Neural cell (in vitro differentiated cells): ENCODE results near the gene H19. TPM values are rescaled to one million over a fixed set of nuclear protein-coding genes. Genes with fewer than 3 reads are reported as not detected.

ENCODE experiments used
- H2AFZ ChIP-seq: fragments of 200-600, 300-800 bp; sonication (generic), shearing (Covaris generic); 2 replicates; pipeline ENCODE4 v1.6.0; 2014; ENCODE audit warnings: low read depth, mild to moderate bottlenecking, antibody characterized with exemption, low read length, moderate library complexity
- H3F3A ChIP-seq: fragments of 200-600 bp; shearing (Covaris generic); 2 replicates; pipeline ENCODE4 v1.6.1; 2016; ENCODE audit warnings: mild to moderate bottlenecking, moderate library complexity, mixed read lengths, antibody characterized with exemption, low read length; ENCODE audit not compliant: insufficient read depth, poor library complexity, severe bottlenecking
- H3K27ac ChIP-seq: fragments of 200-600, 300-800 bp; sonication (generic), shearing (Covaris generic); 2 replicates; pipeline ENCODE4 v1.5.1; 2014; ENCODE audit warnings: mild to moderate bottlenecking, low read length, moderate library complexity
- H3K27me3 ChIP-seq: fragments of 300-800, 200-600 bp; sonication (generic), shearing (Covaris generic); 2 replicates; pipeline ENCODE4 v1.6.0; 2014; ENCODE audit warnings: mild to moderate bottlenecking, low read depth, low read length, moderate library complexity; ENCODE audit not compliant: insufficient read depth
- H3K36me3 ChIP-seq: fragments of 300-800, 200-600 bp; sonication (generic), shearing (Covaris generic); 2 replicates; pipeline ENCODE4 v1.5.1; 2014; ENCODE audit warnings: mild to moderate bottlenecking, antibody characterized with exemption, low read length, moderate library complexity; ENCODE audit not compliant: insufficient read depth
- H3K4me2 ChIP-seq: fragments of 300-800, 200-600 bp; sonication (generic), shearing (Covaris generic); 2 replicates; pipeline ENCODE4 v1.6.0; 2014; ENCODE audit warnings: mild to moderate bottlenecking, low read length
- H3K4me3 ChIP-seq: fragments of 300-800, 200-600 bp; sonication (generic), shearing (Covaris generic); 2 replicates; pipeline ENCODE4 v1.5.1; 2014; ENCODE audit warnings: mild to moderate bottlenecking, low read length, moderate library complexity
- H3K79me2 ChIP-seq: fragments of 200-600 bp; shearing (Covaris generic); replicated peaks from 2 replicates; pipeline ENCODE4 v1.6.0; 2014; ENCODE audit warnings: mild to moderate bottlenecking, low read length, moderate library complexity; ENCODE audit not compliant: insufficient read depth
- H3K9ac ChIP-seq: fragments of 300-800, 200-600 bp; sonication (generic), shearing (Covaris generic); 2 replicates; pipeline ENCODE4 v1.6.1; 2016; ENCODE audit warnings: mild to moderate bottlenecking, low read length, mixed read lengths
- H3K9me2 ChIP-seq: fragments of 200-600 bp; shearing (Covaris generic); 2 replicates; pipeline ENCODE4 v1.6.1; 2016; ENCODE audit warnings: mild to moderate bottlenecking, low read length, mixed read lengths; ENCODE audit not compliant: insufficient read depth
- H3K9me3 ChIP-seq: fragments of 200-600, 300-800 bp; sonication (generic), shearing (Covaris generic); 2 replicates; pipeline ENCODE4 v1.6.1; 2016; ENCODE audit warnings: mild to moderate bottlenecking, mixed run types, low read length, moderate library complexity, mixed read lengths
- H4K20me1 ChIP-seq: fragments of 200-600 bp; shearing (Covaris generic); 2 replicates; pipeline ENCODE4 v1.6.1; 2016; ENCODE audit warnings: mild to moderate bottlenecking, mixed run types; ENCODE audit not compliant: insufficient read depth
- CTCF ChIP-seq: fragments of 450-650 bp; IDR thresholded peaks from 2 replicates; pipeline ENCODE4 v1.5.1; 2014; ENCODE audit warnings: antibody characterized with exemption, mild to moderate bottlenecking, moderate library complexity; ENCODE audit not compliant: poor library complexity, severe bottlenecking
- EP300 ChIP-seq: fragments of 450-650 bp; conservative IDR thresholded peaks from 2 replicates; pipeline ENCODE4 v1.6.1; 2014; ENCODE audit warnings: antibody characterized with exemption, mild to moderate bottlenecking, moderate library complexity; ENCODE audit not compliant: poor library complexity, severe bottlenecking
- EZH2 ChIP-seq: fragments of 200-600, 300-800 bp; shearing (Covaris generic), sonication (generic); IDR thresholded peaks from 2 replicates; pipeline ENCODE4 v1.6.1; 2014; ENCODE audit warnings: antibody characterized with exemption, low read length, borderline replicate concordance, mild to moderate bottlenecking; ENCODE audit not compliant: insufficient read depth, poor library complexity, severe bottlenecking
- MXI1 ChIP-seq: fragments of 450-650 bp; conservative IDR thresholded peaks from 2 replicates; pipeline ENCODE4 v1.6.1; 2014; ENCODE audit warnings: antibody characterized with exemption, mild to moderate bottlenecking; ENCODE audit not compliant: poor library complexity, severe bottlenecking
- POLR2AphosphoS5 ChIP-seq: IDR thresholded peaks from 2 replicates; pipeline ENCODE4 v1.6.1; 2012
- RAD21 ChIP-seq: fragments of 450-650 bp; conservative IDR thresholded peaks from 2 replicates; pipeline ENCODE4 v1.6.1; 2014; ENCODE audit warnings: antibody characterized with exemption, mild to moderate bottlenecking, moderate library complexity
- SMC3 ChIP-seq: fragments of 450-650 bp; conservative IDR thresholded peaks from 2 replicates; pipeline ENCODE4 v1.6.1; 2014; ENCODE audit warnings: antibody characterized with exemption, mild to moderate bottlenecking, moderate library complexity; ENCODE audit not compliant: poor library complexity
- TAF1 ChIP-seq: IDR thresholded peaks from 2 replicates; pipeline ENCODE4 v1.6.1; 2012; ENCODE audit warnings: low read depth
- polyA minus RNA-seq: library from RNA; depleted of rRNA, polyadenylated mRNA; stranded (reverse); fragments of >200 nt; gene quantifications from 2 replicates; pipeline ENCODE4 v1.2.3, GENCODE V29; 2014
- polyA plus RNA-seq: library from polyadenylated mRNA; depleted of rRNA; stranded (reverse); fragments of >200 nt; gene quantifications from 2 replicates; pipeline ENCODE4 v1.2.3, GENCODE V29; 2014
- TF ChIP-seq, protein P1 (sequence below): IDR thresholded peaks from 2 replicates; pipeline ENCODE4 v1.6.1; 2012; ENCODE audit warnings: borderline replicate concordance

Gene H19
- not detected in 2 replicates for polyA plus RNA-seq
- polyA minus RNA-seq = not detected in 2 replicates

DNA sequence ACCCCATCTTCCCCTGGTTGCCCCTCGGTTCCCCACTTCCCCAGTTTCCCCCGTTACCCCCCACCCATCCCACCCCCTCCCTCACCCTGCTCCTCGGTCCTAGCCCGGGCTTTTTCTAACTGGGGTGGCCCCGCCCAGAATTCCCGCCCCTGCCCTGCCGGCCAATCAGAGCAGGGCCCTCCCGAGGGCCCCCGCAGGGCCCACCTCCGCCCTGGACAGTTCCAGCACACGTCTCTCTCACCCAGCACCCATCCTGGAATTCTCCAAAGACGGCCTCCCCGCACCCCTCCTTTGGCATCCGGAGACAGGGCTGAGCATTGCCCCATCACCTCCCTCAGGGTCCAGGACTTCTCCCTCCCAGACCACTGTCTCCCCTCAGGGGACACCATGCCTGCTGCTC, at the start of gene H19:
TSS of gene H19 (minus strand) at position 88 of the 400 bp plus-strand sequence.
- no peaks in the 10 kb centered on the region for H3K36me3 ChIP-seq
- no peaks in the 10 kb centered on the region for H3K9me2 ChIP-seq
- no peaks in the 10 kb centered on the region for H3F3A ChIP-seq
- H3K27ac ChIP-seq = no peak within 1 kb of the TSS
- TF ChIP-seq CTCF (no peak), POLR2AphosphoS5 (no peak), TAF1 (no peak), SMC3 (no peak), MXI1 (no peak), EP300 (no peak), RAD21 (no peak), EZH2 (no peak)
- TF ChIP-seq, protein P1, sequence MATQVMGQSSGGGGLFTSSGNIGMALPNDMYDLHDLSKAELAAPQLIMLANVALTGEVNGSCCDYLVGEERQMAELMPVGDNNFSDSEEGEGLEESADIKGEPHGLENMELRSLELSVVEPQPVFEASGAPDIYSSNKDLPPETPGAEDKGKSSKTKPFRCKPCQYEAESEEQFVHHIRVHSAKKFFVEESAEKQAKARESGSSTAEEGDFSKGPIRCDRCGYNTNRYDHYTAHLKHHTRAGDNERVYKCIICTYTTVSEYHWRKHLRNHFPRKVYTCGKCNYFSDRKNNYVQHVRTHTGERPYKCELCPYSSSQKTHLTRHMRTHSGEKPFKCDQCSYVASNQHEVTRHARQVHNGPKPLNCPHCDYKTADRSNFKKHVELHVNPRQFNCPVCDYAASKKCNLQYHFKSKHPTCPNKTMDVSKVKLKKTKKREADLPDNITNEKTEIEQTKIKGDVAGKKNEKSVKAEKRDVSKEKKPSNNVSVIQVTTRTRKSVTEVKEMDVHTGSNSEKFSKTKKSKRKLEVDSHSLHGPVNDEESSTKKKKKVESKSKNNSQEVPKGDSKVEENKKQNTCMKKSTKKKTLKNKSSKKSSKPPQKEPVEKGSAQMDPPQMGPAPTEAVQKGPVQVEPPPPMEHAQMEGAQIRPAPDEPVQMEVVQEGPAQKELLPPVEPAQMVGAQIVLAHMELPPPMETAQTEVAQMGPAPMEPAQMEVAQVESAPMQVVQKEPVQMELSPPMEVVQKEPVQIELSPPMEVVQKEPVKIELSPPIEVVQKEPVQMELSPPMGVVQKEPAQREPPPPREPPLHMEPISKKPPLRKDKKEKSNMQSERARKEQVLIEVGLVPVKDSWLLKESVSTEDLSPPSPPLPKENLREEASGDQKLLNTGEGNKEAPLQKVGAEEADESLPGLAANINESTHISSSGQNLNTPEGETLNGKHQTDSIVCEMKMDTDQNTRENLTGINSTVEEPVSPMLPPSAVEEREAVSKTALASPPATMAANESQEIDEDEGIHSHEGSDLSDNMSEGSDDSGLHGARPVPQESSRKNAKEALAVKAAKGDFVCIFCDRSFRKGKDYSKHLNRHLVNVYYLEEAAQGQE = no peak
- no peak within 1 kb of the TSS for H3K4me3 ChIP-seq
- no peak within 1 kb of the TSS for H3K9ac ChIP-seq
- H2AFZ ChIP-seq = no peak within 1 kb of the TSS
- H3K27me3 ChIP-seq = no peaks in the 10 kb centered on the region
- no peaks in the 10 kb centered on the region for H3K79me2 ChIP-seq
- H4K20me1 ChIP-seq = no peaks in the 10 kb centered on the region
- no peak within 1 kb of the TSS for H3K4me2 ChIP-seq
- no peaks in the 10 kb centered on the region for H3K9me3 ChIP-seq

DNA sequence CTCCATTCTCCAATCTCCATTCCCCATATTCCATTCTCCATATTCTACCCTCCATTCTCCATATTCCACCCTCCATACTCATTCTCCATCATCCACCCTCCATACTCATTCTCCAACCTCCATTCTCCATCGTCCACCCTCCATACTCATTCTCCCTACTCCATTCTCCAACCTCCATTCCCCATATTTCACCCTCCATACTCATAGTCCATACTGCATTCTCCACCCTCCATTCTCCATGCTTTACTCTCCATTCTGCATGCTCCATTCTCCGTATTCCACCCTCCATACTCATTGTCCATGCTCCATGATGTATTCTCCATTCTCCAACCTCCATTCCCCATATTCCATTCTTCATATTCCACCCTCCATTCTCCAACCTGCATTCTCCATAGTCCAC, 44.3 kb upstream of the H19 start:
- no peak for TF ChIP-seq POLR2AphosphoS5
- no peak for TF ChIP-seq EP300
- no peak for TF ChIP-seq MXI1
- no peak for TF ChIP-seq CTCF
- no peak for TF ChIP-seq TAF1
- TF ChIP-seq, protein P1 = no peak
- no peak for TF ChIP-seq EZH2
- no peak for TF ChIP-seq RAD21
- TF ChIP-seq SMC3 = no peak
- H3K27ac ChIP-seq = no peak overlapping the region
- H3K9me2 ChIP-seq = no peaks in the 10 kb centered on the region
- H3K4me2 ChIP-seq = no peak overlapping the region
- no peaks in the 10 kb centered on the region for H3F3A ChIP-seq
- H3K4me3 ChIP-seq = no peak overlapping the region
- H3K79me2 ChIP-seq = no peaks in the 10 kb centered on the region
- H3K27me3 ChIP-seq = peaks cover 13% of the 10 kb centered on the region
- H3K9ac ChIP-seq = no peak overlapping the region
- no peaks in the 10 kb centered on the region for H4K20me1 ChIP-seq
- no peaks in the 10 kb centered on the region for H3K9me3 ChIP-seq
- no peak overlapping the region for H2AFZ ChIP-seq
- H3K36me3 ChIP-seq = no peaks in the 10 kb centered on the region
